HepG2 (cell line): ENCODE data around the gene BRCA2. TPM values are rescaled to one million over a fixed set of nuclear protein-coding genes. Genes with fewer than 3 reads are reported as not detected.
A peak's percentile ranks its signal among the peaks of the same experiment; 100 is the strongest.

ENCODE experiments used
- ATF7-NPFF ChIP-seq: sonication (generic); formaldehyde crosslinking; IDR thresholded peaks from 2 replicates; pipeline ENCODE4 v1.8.1; 2023; ENCODE audit warnings: mild to moderate bottlenecking, low read depth, missing genetic modification reagents, moderate library complexity
- ATM ChIP-seq: fragments of 450-650 bp; IDR thresholded peaks from 2 replicates; pipeline ENCODE4 v1.7.1; 2017; ENCODE audit warnings: mild to moderate bottlenecking, borderline replicate concordance
- ATRX ChIP-seq: sonication (generic); formaldehyde crosslinking; IDR thresholded peaks from 2 replicates; pipeline ENCODE4 v1.4.0; 2020; ENCODE audit warnings: missing genetic modification reagents, borderline replicate concordance
- CREB1 ChIP-seq, 2 experiments: fragments of 450-650 bp in 1 of 2; IDR thresholded peaks; 2 replicates each; pipeline ENCODE4 v1.6.1; 2016 to 2017; ENCODE audit warnings: control low read depth in 1 of 2, mild to moderate bottlenecking in 1 of 2, missing compliant biosample characterization in 1 of 2, missing genetic modification characterization in 1 of 2
- FOSL2 ChIP-seq: sonication (generic); formaldehyde crosslinking; IDR thresholded peaks from 2 replicates; pipeline ENCODE4 v1.4.0; 2020; ENCODE audit warnings: missing genetic modification reagents
- ISX ChIP-seq: sonication (generic); formaldehyde crosslinking; conservative IDR thresholded peaks from 2 replicates; pipeline ENCODE4 v1.5.0; 2020; ENCODE audit warnings: missing genetic modification reagents
- MIER2 ChIP-seq: IDR thresholded peaks from 2 replicates; pipeline ENCODE4 v1.6.1; 2016; ENCODE audit warnings: missing biosample characterization, missing genetic modification reagents
- PTBP1 ChIP-seq: fragments of 200-400 bp; formaldehyde crosslinking; IDR thresholded peaks from 2 replicates; pipeline ENCODE4 v1.6.1; 2018; ENCODE audit warnings: low read length, low read depth; ENCODE audit not compliant: poor library complexity, severe bottlenecking
- ZBTB21 ChIP-seq: sonication (generic); formaldehyde crosslinking; IDR thresholded peaks from 2 replicates; pipeline ENCODE4 v1.4.0; 2020; ENCODE audit warnings: missing genetic modification reagents
- ZBTB34 ChIP-seq: sonication (generic); formaldehyde crosslinking; IDR thresholded peaks from 2 replicates; pipeline ENCODE4 v1.8.0; 2022; ENCODE audit warnings: mild to moderate bottlenecking, missing genetic modification reagents
- ZBTB4 ChIP-seq: sonication (generic); formaldehyde crosslinking; IDR thresholded peaks from 2 replicates; pipeline ENCODE4 v1.4.0; 2020; ENCODE audit warnings: missing genetic modification reagents, mild to moderate bottlenecking, borderline replicate concordance
- ZBTB46 ChIP-seq: sonication (generic); formaldehyde crosslinking; IDR thresholded peaks from 2 replicates; pipeline ENCODE4 v1.4.0; 2020; ENCODE audit warnings: mild to moderate bottlenecking, missing genetic modification reagents, borderline replicate concordance
- ZNF232 ChIP-seq: sonication (generic); formaldehyde crosslinking; IDR thresholded peaks from 2 replicates; pipeline ENCODE4 v1.4.0; 2020; ENCODE audit warnings: missing genetic modification reagents, borderline replicate concordance
- ZNF317 ChIP-seq: sonication (generic); formaldehyde crosslinking; IDR thresholded peaks from 2 replicates; pipeline ENCODE4 v1.5.0; 2020; ENCODE audit warnings: mild to moderate bottlenecking, missing genetic modification reagents
- ZNF562 ChIP-seq: sonication (generic); formaldehyde crosslinking; IDR thresholded peaks from 2 replicates; pipeline ENCODE4 v1.8.0; 2022; ENCODE audit warnings: missing genetic modification reagents, borderline replicate concordance
- ZNF687 ChIP-seq: sonication (generic); formaldehyde crosslinking; IDR thresholded peaks from 2 replicates; pipeline ENCODE4 v1.5.1; 2020; ENCODE audit warnings: mild to moderate bottlenecking, missing genetic modification reagents, moderate library complexity
- polyA plus RNA-seq, 8 experiments: library from polyadenylated mRNA; depleted of rRNA in 3 of 8; stranded (reverse) in 7 of 8; unstranded in 1 of 8; fragments of >200 nt; fragmentation: Illumina TruSeq in 4 of 8; extraction: Trizol in 4 of 8; gene quantifications; 2 replicates each; pipeline versions ENCODE4 v1.2.1 to v1.2.3, GENCODE V29; 2011 to 2016; ENCODE audit warnings: low read depth in 4 of 8, missing spikeins in 1 of 8, mixed read lengths in 1 of 8; ENCODE audit not compliant: insufficient read depth in 1 of 8
- total RNA-seq, 5 experiments: library from RNA; depleted of rRNA; stranded (reverse); fragments of >200 nt; fragmentation: Illumina TruSeq; extraction: Trizol; gene quantifications; 2 replicates each; pipeline ENCODE4 v1.2.3, GENCODE V29; 2016; ENCODE audit warnings: low read depth in 1 of 5

The BRCA2 gene
- total and polyA plus RNA-seq, 2 of the 13 experiments (the other 11 are each of a cell fraction or from before 2014, with no cell fraction given): 3.1 to 24.6 TPM

GRCh38 chr13:32315238-32316027 lies at the start of gene BRCA2, which contains the start of gene ZAR1L (continued):
- no peak for TF ChIP-seq ZNF562 (CRISPR knock-in tag)
- TF ChIP-seq FOSL2 (CRISPR knock-in tag): peak; percentile 53; the same call in 1 of the 2 replicates
- no peak for TF ChIP-seq ZBTB4 (CRISPR knock-in tag)
- no peak; the same call in 1 of the 2 replicates for TF ChIP-seq ZBTB34
- no peak for TF ChIP-seq ATRX (CRISPR knock-in tag)
- TF ChIP-seq ISX (CRISPR knock-in tag): no peak
- no peak; the same call in 1 of the 2 replicates for TF ChIP-seq ZNF317 (CRISPR knock-in tag)
- no peak for TF ChIP-seq ATM
- no peak for TF ChIP-seq MIER2
- TF ChIP-seq ZBTB21: no peak
- no peak for TF ChIP-seq ZNF232
- no peak for TF ChIP-seq PTBP1
- TF ChIP-seq ATF7-NPFF (CRISPR knock-in tag): peak; percentile 75
- peak; percentile 93 for TF ChIP-seq CREB1 (IDR thresholded peaks at IDR 0.05)
- peak; percentile 97 for TF ChIP-seq CREB1 (CRISPR knock-in tag; IDR thresholded peaks at IDR 0.05)
- no peak for TF ChIP-seq ZBTB46 (CRISPR knock-in tag)
- TF ChIP-seq ZNF687: peak; percentile 96
